ENCODE data around the gene CARS1.
A peak's percentile ranks its signal among the peaks of the same experiment; 100 is the strongest.

Gene CARS1

GRCh38 chr11:3021125-3021524 is 36.1 kb downstream of the CARS1 start:
- no peaks in the 10 kb centered on the region for H3K27me3 ChIP-seq (ENCODE audit: control insufficient read depth in 2 of 2, insufficient read depth in 2 of 2, low read length in 2 of 2)
- no peak overlapping the region for H3K9ac ChIP-seq (ENCODE audit: low read depth in 1 of 2, low read length in 2 of 2)
- no peak overlapping the region for H3K4me3 ChIP-seq (ENCODE audit: low read length in 2 of 2)
- H3K36me3 ChIP-seq (ENCODE audit: control insufficient read depth in 2 of 2, insufficient read depth in 2 of 2, low read length in 2 of 2), result peaks cover 39 to 58% of the 10 kb centered on the region in 2 donors
- H3K4me1 ChIP-seq (ENCODE audit: control insufficient read depth in 2 of 2, insufficient read depth in 2 of 2, low read length in 2 of 2), result peaks cover 6 to 13% of the 10 kb centered on the region in 2 donors
- H3K27ac ChIP-seq (ENCODE audit: low read depth in 2 of 2, low read length in 2 of 2), result no peak overlapping the region
- H3K9me3 ChIP-seq (ENCODE audit: control insufficient read depth in 2 of 2, low read length in 2 of 2), result no peaks in the 10 kb centered on the region

DNA sequence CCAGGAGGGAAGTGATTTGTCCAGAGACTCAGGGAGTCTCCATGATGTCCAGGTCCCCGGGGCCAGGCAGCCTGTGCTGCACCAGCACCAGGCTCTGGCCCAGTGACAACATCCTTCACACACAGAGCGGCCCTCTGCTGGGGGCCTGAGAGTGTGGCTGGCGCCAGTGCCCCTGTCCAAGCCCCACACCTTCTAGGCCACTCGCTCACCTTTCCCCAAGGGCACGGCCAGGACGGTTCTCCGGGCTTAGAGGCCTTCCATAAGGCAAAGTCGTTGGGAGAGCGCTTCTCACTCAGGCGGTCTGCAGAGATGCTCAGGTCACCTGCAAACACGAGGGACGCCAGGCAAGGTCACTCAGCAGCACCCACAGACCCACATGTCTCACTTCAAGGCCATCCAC is 37.2 kb downstream of the CARS1 start:
- H3K4me1 ChIP-seq (ENCODE audit: control insufficient read depth in 2 of 2, insufficient read depth in 2 of 2, low read length in 2 of 2), result peaks cover 6 to 13% of the 10 kb centered on the region in 2 donors
- H3K9me3 ChIP-seq (ENCODE audit: control insufficient read depth in 2 of 2, low read length in 2 of 2), result no peaks in the 10 kb centered on the region
- no peak overlapping the region for H3K9ac ChIP-seq (ENCODE audit: low read depth in 1 of 2, low read length in 2 of 2)
- H3K27ac ChIP-seq (ENCODE audit: low read depth in 2 of 2, low read length in 2 of 2), result no peak overlapping the region
- no peak overlapping the region for H3K4me3 ChIP-seq (ENCODE audit: low read length in 2 of 2)
- H3K27me3 ChIP-seq (ENCODE audit: control insufficient read depth in 2 of 2, insufficient read depth in 2 of 2, low read length in 2 of 2), result no peaks in the 10 kb centered on the region
- H3K36me3 ChIP-seq (ENCODE audit: control insufficient read depth in 2 of 2, insufficient read depth in 2 of 2, low read length in 2 of 2), result peaks cover 49 to 63% of the 10 kb centered on the region in 2 donors

- Histone ChIP-seq H3K9me3 (ENCODE audit: control insufficient read depth in 2 of 2, low read length in 2 of 2) (no peaks in the 10 kb centered on the region), H3K9ac (ENCODE audit: low read depth in 1 of 2, low read length in 2 of 2) (no peak overlapping the region), H3K27ac (ENCODE audit: low read depth in 2 of 2, low read length in 2 of 2) (no peak overlapping the region), H3K4me1 (ENCODE audit: control insufficient read depth in 2 of 2, insufficient read depth in 2 of 2, low read length in 2 of 2) (peaks cover 6 to 13% of the 10 kb centered on the region in 2 donors), H3K4me3 (ENCODE audit: low read length in 2 of 2) (no peak overlapping the region), H3K27me3 (ENCODE audit: control insufficient read depth in 2 of 2, insufficient read depth in 2 of 2, low read length in 2 of 2) (no peaks in the 10 kb centered on the region), H3K36me3 (ENCODE audit: control insufficient read depth in 2 of 2, insufficient read depth in 2 of 2, low read length in 2 of 2) (peaks cover 58 to 69% of the 10 kb centered on the region in 2 donors)
These were observed 38.6 kb downstream of the CARS1 start for GRCh38 chr11:3018596-3018995.

DNA sequence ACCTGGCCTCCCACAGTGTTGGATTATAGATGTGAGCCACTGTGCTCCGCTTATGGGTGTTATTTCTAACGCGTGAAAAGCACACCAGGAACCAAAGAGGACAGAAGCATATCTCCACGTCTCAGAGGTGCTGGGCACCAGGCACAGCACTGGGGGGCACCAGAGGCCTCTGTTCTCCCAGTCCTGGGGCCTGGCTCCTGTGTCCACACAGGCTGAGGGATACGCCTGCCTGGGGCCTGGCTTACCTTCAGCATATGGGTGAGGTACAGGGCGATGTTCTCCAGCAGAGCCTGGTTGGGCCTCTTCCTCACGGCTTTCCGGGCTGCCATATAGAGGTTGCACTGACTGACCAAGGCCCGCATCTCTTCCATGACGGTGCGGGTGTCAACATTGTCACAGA is 40.4 kb downstream of the CARS1 start:
- Histone ChIP-seq H3K9ac (ENCODE audit: low read depth in 1 of 2, low read length in 2 of 2) (no peak overlapping the region), H3K9me3 (ENCODE audit: control insufficient read depth in 2 of 2, low read length in 2 of 2) (no peaks in the 10 kb centered on the region), H3K27ac (ENCODE audit: low read depth in 2 of 2, low read length in 2 of 2) (no peak overlapping the region), H3K4me1 (ENCODE audit: control insufficient read depth in 2 of 2, insufficient read depth in 2 of 2, low read length in 2 of 2) (peaks cover 5 to 6% of the 10 kb centered on the region in 2 donors), H3K4me3 (ENCODE audit: low read length in 2 of 2) (no peak overlapping the region), H3K27me3 (ENCODE audit: control insufficient read depth in 2 of 2, insufficient read depth in 2 of 2, low read length in 2 of 2) (no peaks in the 10 kb centered on the region), H3K36me3 (ENCODE audit: control insufficient read depth in 2 of 2, insufficient read depth in 2 of 2, low read length in 2 of 2) (peaks cover 62 to 65% of the 10 kb centered on the region in 2 donors)

- Histone ChIP-seq H3K9ac (ENCODE audit: low read depth in 1 of 2, low read length in 2 of 2) (no peak overlapping the region), H3K9me3 (ENCODE audit: control insufficient read depth in 2 of 2, low read length in 2 of 2) (no peaks in the 10 kb centered on the region)
These were observed 41.4 kb downstream of the CARS1 start for GRCh38 chr11:3015796-3016195.

GRCh38 chr11:3014943-3015342 is 42.3 kb downstream of the CARS1 start:
- Histone ChIP-seq H3K4me1 (ENCODE audit: control insufficient read depth in 2 of 2, insufficient read depth in 2 of 2, low read length in 2 of 2) (no peaks in the 10 kb centered on the region), H3K9me3 (ENCODE audit: control insufficient read depth in 2 of 2, low read length in 2 of 2) (no peaks in the 10 kb centered on the region), H3K27ac (ENCODE audit: low read depth in 2 of 2, low read length in 2 of 2) (no peak overlapping the region), H3K9ac (ENCODE audit: low read depth in 1 of 2, low read length in 2 of 2) (no peak overlapping the region), H3K27me3 (ENCODE audit: control insufficient read depth in 2 of 2, insufficient read depth in 2 of 2, low read length in 2 of 2) (no peaks in the 10 kb centered on the region), H3K36me3 (ENCODE audit: control insufficient read depth in 2 of 2, insufficient read depth in 2 of 2, low read length in 2 of 2) (peaks cover 69 to 75% of the 10 kb centered on the region in 2 donors), H3K4me3 (ENCODE audit: low read length in 2 of 2) (no peak overlapping the region)

More at GRCh38 chr11:3015796-3016195, 41.4 kb downstream of the CARS1 start:
- peaks cover 0 to 3% of the 10 kb centered on the region in 2 donors for H3K4me1 ChIP-seq (ENCODE audit: control insufficient read depth in 2 of 2, insufficient read depth in 2 of 2, low read length in 2 of 2)
- no peak overlapping the region for H3K4me3 ChIP-seq (ENCODE audit: low read length in 2 of 2)
- H3K27ac ChIP-seq (ENCODE audit: low read depth in 2 of 2, low read length in 2 of 2), result no peak overlapping the region
- no peaks in the 10 kb centered on the region for H3K27me3 ChIP-seq (ENCODE audit: control insufficient read depth in 2 of 2, insufficient read depth in 2 of 2, low read length in 2 of 2)
- H3K36me3 ChIP-seq (ENCODE audit: control insufficient read depth in 2 of 2, insufficient read depth in 2 of 2, low read length in 2 of 2), result peaks cover 69 to 72% of the 10 kb centered on the region in 2 donors

DNA sequence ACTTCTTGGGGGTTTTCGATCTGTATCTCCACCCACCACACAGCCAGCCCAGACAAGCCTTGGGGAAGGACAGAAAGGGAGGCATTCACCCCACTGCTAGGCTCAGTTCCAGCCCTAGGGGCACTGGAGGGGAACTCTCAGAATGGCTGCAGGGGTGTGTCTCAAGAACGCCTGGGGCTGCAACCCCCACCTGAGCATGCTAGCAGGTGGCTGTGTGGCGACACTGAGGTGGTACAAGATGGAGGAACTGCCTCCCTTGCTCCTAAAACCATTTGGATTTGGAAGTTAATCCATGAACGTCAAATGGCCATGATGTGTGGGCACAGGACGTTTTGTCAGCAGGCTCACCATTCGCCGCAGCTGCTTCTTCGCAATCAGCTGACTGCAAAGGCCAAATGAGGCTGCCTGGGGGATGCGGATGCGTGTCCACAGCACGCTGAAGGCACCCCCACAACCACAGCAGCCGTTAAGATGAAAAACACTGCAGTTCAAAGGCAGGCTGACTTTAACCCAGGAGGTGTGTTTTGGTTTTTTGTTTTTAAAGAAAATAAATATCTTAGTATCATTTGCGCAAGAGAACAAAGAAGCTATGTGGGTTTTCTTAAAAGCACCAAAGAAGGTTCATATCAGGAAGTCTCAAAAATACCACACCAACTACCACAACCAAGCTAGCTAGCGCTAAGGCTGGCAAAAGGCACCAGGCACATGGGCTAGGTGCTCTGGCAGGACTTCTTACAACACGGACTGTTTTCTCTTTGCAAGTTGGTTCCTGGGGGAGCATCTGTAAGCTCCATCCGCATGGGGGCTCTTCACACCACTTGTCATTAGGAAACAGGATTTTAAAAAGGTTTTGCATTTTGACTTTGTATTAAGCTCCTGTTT is 42.9 kb downstream of the CARS1 start:
- no peaks in the 10 kb centered on the region for H3K27me3 ChIP-seq (ENCODE audit: control insufficient read depth in 2 of 2, insufficient read depth in 2 of 2, low read length in 2 of 2)
- H3K9ac ChIP-seq (ENCODE audit: low read depth in 1 of 2, low read length in 2 of 2), result no peak overlapping the region
- H3K27ac ChIP-seq (ENCODE audit: low read depth in 2 of 2, low read length in 2 of 2), result peak overlapping the region; percentile 16 to 48
- no peaks in the 10 kb centered on the region for H3K9me3 ChIP-seq (ENCODE audit: control insufficient read depth in 2 of 2, low read length in 2 of 2)
- H3K36me3 ChIP-seq (ENCODE audit: control insufficient read depth in 2 of 2, insufficient read depth in 2 of 2, low read length in 2 of 2), result peaks cover 71 to 75% of the 10 kb centered on the region in 2 donors
- peak overlapping the region in 1 of 2 donors; percentile 3 for H3K4me3 ChIP-seq (ENCODE audit: low read length in 2 of 2)
- no peaks in the 10 kb centered on the region for H3K4me1 ChIP-seq (ENCODE audit: control insufficient read depth in 2 of 2, insufficient read depth in 2 of 2, low read length in 2 of 2)

DNA sequence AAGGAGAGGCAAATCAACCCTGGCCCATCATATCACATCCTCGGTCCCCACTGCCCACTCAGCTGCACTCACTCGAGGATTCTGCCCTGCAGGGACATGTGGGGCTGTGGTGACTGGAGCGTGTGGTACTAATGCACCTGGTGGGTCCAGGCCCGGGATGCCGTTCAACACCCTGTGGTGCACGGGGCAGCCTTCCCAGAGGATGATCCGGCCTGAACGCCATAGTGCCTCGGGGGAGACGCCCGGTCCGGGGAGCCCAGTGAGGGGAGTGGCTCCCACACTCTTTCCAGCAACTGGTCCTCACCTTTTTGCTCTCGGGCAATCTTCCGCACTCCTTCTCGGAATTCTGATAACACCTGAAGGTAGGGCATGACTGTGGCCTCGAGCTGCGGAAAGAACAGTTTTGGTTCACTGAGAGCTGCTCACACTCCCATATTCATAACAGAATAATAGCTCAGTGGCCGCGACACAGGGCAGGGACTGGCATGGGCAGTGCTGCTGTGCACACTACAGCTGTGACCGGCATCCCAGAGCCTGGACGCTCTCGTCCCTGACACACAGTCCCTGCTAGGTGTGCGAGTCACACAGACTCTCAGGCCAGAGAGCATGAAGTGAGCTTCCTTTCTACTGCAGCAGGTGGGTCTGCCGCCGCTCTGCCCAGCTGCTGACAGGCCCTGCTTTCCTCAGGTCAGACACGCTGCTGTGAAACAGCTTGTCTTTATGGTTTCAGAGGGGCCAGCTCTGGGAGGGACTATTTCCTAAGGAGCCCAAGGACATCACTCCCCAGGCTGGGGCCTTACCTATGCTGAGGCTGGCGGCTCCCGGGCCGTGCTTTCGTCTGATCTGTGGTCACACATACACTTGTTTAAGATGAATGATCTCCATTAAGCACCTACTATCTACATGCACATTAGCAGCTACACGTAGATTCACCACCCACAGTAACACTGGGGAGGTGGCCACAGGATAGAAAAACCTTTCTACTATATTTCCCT is 45.0 kb downstream of the CARS1 start:
- Histone ChIP-seq H3K27ac (ENCODE audit: low read depth in 2 of 2, low read length in 2 of 2) (no peak overlapping the region), H3K9me3 (ENCODE audit: control insufficient read depth in 2 of 2, low read length in 2 of 2) (no peaks in the 10 kb centered on the region), H3K4me1 (ENCODE audit: control insufficient read depth in 2 of 2, insufficient read depth in 2 of 2, low read length in 2 of 2) (no peaks in the 10 kb centered on the region), H3K9ac (ENCODE audit: low read depth in 1 of 2, low read length in 2 of 2) (no peak overlapping the region), H3K4me3 (ENCODE audit: low read length in 2 of 2) (no peak overlapping the region), H3K36me3 (ENCODE audit: control insufficient read depth in 2 of 2, insufficient read depth in 2 of 2, low read length in 2 of 2) (peaks cover 63 to 64% of the 10 kb centered on the region in 2 donors), H3K27me3 (ENCODE audit: control insufficient read depth in 2 of 2, insufficient read depth in 2 of 2, low read length in 2 of 2) (no peaks in the 10 kb centered on the region)

DNA sequence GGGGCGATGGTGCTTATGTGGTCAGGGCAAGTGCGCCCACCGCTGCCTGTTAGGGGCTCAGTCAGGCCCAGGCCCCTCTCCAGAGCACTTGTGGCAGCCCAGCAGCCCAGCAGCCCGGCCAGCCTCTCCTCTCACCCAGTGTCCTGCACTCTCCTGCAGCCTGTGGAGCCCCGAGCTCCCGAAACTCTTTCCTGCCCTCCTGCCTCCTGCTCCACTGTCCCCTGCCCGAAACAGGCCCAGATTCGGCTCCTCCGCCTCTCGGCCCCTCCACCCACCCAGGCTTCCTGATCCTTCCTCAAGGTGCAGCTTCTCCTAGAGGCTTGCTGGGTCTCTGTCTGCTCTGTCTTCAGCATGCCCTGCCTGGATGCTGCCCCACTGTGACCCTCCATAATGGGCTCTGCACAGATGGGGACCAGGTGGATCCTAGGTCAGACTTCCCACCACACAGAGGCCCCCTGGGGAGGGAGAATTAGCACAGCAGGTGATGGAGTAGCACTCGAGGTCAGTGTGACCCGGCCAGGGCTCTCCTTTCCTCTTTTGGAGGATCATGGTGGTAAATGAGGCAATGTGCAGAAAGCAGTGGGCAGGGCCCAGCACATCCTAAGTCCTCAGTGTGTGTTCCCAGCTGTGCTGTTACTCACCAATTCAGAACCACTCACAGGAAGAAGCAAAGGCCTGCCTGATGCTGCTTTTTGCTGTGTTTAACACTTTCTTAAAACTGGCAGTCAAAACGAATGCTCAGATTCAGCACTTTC is 46.5 kb downstream of the CARS1 start:
- Histone ChIP-seq H3K4me3 (ENCODE audit: low read length in 2 of 2) (no peak overlapping the region), H3K4me1 (ENCODE audit: control insufficient read depth in 2 of 2, insufficient read depth in 2 of 2, low read length in 2 of 2) (no peaks in the 10 kb centered on the region), H3K27ac (ENCODE audit: low read depth in 2 of 2, low read length in 2 of 2) (no peak overlapping the region), H3K9me3 (ENCODE audit: control insufficient read depth in 2 of 2, low read length in 2 of 2) (no peaks in the 10 kb centered on the region), H3K27me3 (ENCODE audit: control insufficient read depth in 2 of 2, insufficient read depth in 2 of 2, low read length in 2 of 2) (no peaks in the 10 kb centered on the region), H3K36me3 (ENCODE audit: control insufficient read depth in 2 of 2, insufficient read depth in 2 of 2, low read length in 2 of 2) (peaks cover 54% of the 10 kb centered on the region in 2 donors), H3K9ac (ENCODE audit: low read depth in 1 of 2, low read length in 2 of 2) (no peak overlapping the region)
